HepG2 (cell line): ENCODE results near the gene APOC1. TPM values are rescaled to one million over a fixed set of nuclear protein-coding genes. Genes with fewer than 3 reads are reported as not detected.

ENCODE experiments used
- ATF6 ChIP-seq: sonication (generic); formaldehyde crosslinking; conservative IDR thresholded peaks from 2 replicates; pipeline ENCODE4 v1.4.0; 2020; ENCODE audit warnings: missing genetic modification reagents
- JUND ChIP-seq: sonication (generic); formaldehyde crosslinking; IDR thresholded peaks from 2 replicates; pipeline ENCODE4 v1.8.0; 2022; ENCODE audit warnings: mild to moderate bottlenecking, missing genetic modification reagents
- KDM2A ChIP-seq: sonication (generic); formaldehyde crosslinking; IDR thresholded peaks from 2 replicates; pipeline ENCODE4 v1.4.0; 2020; ENCODE audit warnings: low read depth, missing genetic modification reagents, borderline replicate concordance
- NAIF1 ChIP-seq: sonication (generic); formaldehyde crosslinking; IDR thresholded peaks from 2 replicates; pipeline ENCODE4 v1.5.0; 2020; ENCODE audit warnings: mild to moderate bottlenecking, missing genetic modification reagents, borderline replicate concordance
- PRMT3 ChIP-seq: sonication (generic); formaldehyde crosslinking; IDR thresholded peaks from 2 replicates; pipeline ENCODE4 v1.8.1; 2022; ENCODE audit warnings: low read depth, mild to moderate bottlenecking, moderate library complexity, missing genetic modification reagents, borderline replicate concordance
- SETDB1 ChIP-seq: sonication (generic); formaldehyde crosslinking; IDR thresholded peaks from 2 replicates; pipeline ENCODE4 v1.5.1; 2020; ENCODE audit warnings: missing genetic modification reagents, mild to moderate bottlenecking, borderline replicate concordance
- SMARCC2 ChIP-seq: fragments of 450-650 bp; IDR thresholded peaks from 2 replicates; pipeline ENCODE4 v1.6.1; 2017; ENCODE audit warnings: antibody characterized with exemption, mild to moderate bottlenecking
- TCF7 ChIP-seq: sonication (generic); IDR thresholded peaks from 2 replicates; pipeline ENCODE4 v1.6.1; 2016; ENCODE audit warnings: antibody characterized with exemption, low read depth
- ZBTB20 ChIP-seq: sonication (generic); formaldehyde crosslinking; IDR thresholded peaks from 2 replicates; pipeline ENCODE4 v1.8.1; 2023; ENCODE audit warnings: missing genetic modification reagents, low read depth, mild to moderate bottlenecking, borderline replicate concordance
- ZNF160 ChIP-seq: sonication (generic); formaldehyde crosslinking; IDR thresholded peaks from 2 replicates; pipeline ENCODE4 v1.8.0; 2022; ENCODE audit warnings: mild to moderate bottlenecking, inconsistent platforms, missing genetic modification reagents
- ZNF557 ChIP-seq: sonication (generic); formaldehyde crosslinking; IDR thresholded peaks from 2 replicates; pipeline ENCODE4 v1.4.0; 2020; ENCODE audit warnings: missing genetic modification reagents
- ZNF720 ChIP-seq: sonication (generic); formaldehyde crosslinking; IDR thresholded peaks from 2 replicates; pipeline ENCODE4 v1.4.0; 2020; ENCODE audit warnings: missing genetic modification reagents
- ZNF776 ChIP-seq: sonication (generic); formaldehyde crosslinking; IDR thresholded peaks from 2 replicates; pipeline ENCODE4 v1.4.0; 2020; ENCODE audit warnings: mild to moderate bottlenecking, missing genetic modification reagents
- polyA plus RNA-seq, 8 experiments: library from polyadenylated mRNA; depleted of rRNA in 3 of 8; stranded (reverse) in 7 of 8; unstranded in 1 of 8; fragments of >200 nt; fragmentation: Illumina TruSeq in 4 of 8; extraction: Trizol in 4 of 8; gene quantifications; 2 replicates each; pipeline versions ENCODE4 v1.2.1 to v1.2.3, GENCODE V29; 2011 to 2016; ENCODE audit warnings: low read depth in 4 of 8, missing spikeins in 1 of 8, mixed read lengths in 1 of 8; ENCODE audit not compliant: insufficient read depth in 1 of 8
- total RNA-seq, 5 experiments: library from RNA; depleted of rRNA; stranded (reverse); fragments of >200 nt; fragmentation: Illumina TruSeq; extraction: Trizol; gene quantifications; 2 replicates each; pipeline ENCODE4 v1.2.3, GENCODE V29; 2016; ENCODE audit warnings: low read depth in 1 of 5
- TF ChIP-seq, protein P1 (sequence below): sonication (generic); formaldehyde crosslinking; conservative IDR thresholded peaks from 2 replicates; pipeline ENCODE4 v1.4.0; 2020; ENCODE audit warnings: mild to moderate bottlenecking, missing genetic modification reagents, moderate library complexity
- TF ChIP-seq, protein P2 (sequence below), 2 experiments: sonication (generic) in 1 of 2; formaldehyde crosslinking in 1 of 2; IDR thresholded peaks; 2 replicates each; pipeline versions ENCODE4 v1.6.1 to v1.9.0; 2014 to 2022; ENCODE audit warnings: antibody characterized with exemption in 1 of 2, borderline replicate concordance in 1 of 2, inconsistent platforms in 1 of 2, low read depth in 1 of 2, missing genetic modification reagents in 1 of 2
- TF ChIP-seq, protein P3 (sequence below): sonication (generic); formaldehyde crosslinking; IDR thresholded peaks from 2 replicates; pipeline ENCODE4 v1.4.0; 2020; ENCODE audit warnings: missing genetic modification reagents, low read depth, mild to moderate bottlenecking, borderline replicate concordance

Gene APOC1
- total and polyA plus RNA-seq, 2 of the 13 experiments (the other 11 are each of a cell fraction or from before 2014, with no cell fraction given): 600 to 1,235 TPM

- TF ChIP-seq TCF7 (peak; percentile 92), PRMT3 (peak; percentile 49; the same call in 1 of the 2 replicates), SETDB1 (CRISPR knock-in tag) (no peak), SMARCC2 (no peak), ZNF557 (CRISPR knock-in tag) (0 out of 2 replicates have a peak, but pooled peaks have one; percentile 65), ZNF720 (CRISPR knock-in tag) (no peak), JUND (CRISPR knock-in tag) (peak; percentile 96), ZNF776 (CRISPR knock-in tag) (no peak), ZNF160 (CRISPR knock-in tag) (0 out of 2 replicates have a peak, but pooled peaks have one; percentile 58), NAIF1 (CRISPR knock-in tag) (peak; percentile 41; the same call in 1 of the 2 replicates), KDM2A (CRISPR knock-in tag) (peak; percentile 85), ZBTB20 (CRISPR knock-in tag) (peak; percentile 94; the same call in 1 of the 2 replicates), ATF6 (CRISPR knock-in tag) (0 out of 2 replicates have a peak, but pooled peaks have one; percentile 46)
- TF ChIP-seq, protein P1, sequence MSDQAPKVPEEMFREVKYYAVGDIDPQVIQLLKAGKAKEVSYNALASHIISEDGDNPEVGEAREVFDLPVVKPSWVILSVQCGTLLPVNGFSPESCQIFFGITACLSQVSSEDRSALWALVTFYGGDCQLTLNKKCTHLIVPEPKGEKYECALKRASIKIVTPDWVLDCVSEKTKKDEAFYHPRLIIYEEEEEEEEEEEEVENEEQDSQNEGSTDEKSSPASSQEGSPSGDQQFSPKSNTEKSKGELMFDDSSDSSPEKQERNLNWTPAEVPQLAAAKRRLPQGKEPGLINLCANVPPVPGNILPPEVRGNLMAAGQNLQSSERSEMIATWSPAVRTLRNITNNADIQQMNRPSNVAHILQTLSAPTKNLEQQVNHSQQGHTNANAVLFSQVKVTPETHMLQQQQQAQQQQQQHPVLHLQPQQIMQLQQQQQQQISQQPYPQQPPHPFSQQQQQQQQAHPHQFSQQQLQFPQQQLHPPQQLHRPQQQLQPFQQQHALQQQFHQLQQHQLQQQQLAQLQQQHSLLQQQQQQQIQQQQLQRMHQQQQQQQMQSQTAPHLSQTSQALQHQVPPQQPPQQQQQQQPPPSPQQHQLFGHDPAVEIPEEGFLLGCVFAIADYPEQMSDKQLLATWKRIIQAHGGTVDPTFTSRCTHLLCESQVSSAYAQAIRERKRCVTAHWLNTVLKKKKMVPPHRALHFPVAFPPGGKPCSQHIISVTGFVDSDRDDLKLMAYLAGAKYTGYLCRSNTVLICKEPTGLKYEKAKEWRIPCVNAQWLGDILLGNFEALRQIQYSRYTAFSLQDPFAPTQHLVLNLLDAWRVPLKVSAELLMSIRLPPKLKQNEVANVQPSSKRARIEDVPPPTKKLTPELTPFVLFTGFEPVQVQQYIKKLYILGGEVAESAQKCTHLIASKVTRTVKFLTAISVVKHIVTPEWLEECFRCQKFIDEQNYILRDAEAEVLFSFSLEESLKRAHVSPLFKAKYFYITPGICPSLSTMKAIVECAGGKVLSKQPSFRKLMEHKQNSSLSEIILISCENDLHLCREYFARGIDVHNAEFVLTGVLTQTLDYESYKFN: peak; percentile 99
- TF ChIP-seq, protein P2, sequence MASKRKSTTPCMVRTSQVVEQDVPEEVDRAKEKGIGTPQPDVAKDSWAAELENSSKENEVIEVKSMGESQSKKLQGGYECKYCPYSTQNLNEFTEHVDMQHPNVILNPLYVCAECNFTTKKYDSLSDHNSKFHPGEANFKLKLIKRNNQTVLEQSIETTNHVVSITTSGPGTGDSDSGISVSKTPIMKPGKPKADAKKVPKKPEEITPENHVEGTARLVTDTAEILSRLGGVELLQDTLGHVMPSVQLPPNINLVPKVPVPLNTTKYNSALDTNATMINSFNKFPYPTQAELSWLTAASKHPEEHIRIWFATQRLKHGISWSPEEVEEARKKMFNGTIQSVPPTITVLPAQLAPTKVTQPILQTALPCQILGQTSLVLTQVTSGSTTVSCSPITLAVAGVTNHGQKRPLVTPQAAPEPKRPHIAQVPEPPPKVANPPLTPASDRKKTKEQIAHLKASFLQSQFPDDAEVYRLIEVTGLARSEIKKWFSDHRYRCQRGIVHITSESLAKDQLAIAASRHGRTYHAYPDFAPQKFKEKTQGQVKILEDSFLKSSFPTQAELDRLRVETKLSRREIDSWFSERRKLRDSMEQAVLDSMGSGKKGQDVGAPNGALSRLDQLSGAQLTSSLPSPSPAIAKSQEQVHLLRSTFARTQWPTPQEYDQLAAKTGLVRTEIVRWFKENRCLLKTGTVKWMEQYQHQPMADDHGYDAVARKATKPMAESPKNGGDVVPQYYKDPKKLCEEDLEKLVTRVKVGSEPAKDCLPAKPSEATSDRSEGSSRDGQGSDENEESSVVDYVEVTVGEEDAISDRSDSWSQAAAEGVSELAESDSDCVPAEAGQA (IDR thresholded peaks at IDR 0.05; ENCODE audit: low read depth): no peak; the same call in 1 of the 2 replicates
- TF ChIP-seq, protein P2 (CRISPR knock-in tag; IDR thresholded peaks at IDR 0.05; ENCODE audit: borderline replicate concordance): 0 out of 2 replicates have a peak, but pooled peaks have one; percentile 53
- TF ChIP-seq, protein P3, sequence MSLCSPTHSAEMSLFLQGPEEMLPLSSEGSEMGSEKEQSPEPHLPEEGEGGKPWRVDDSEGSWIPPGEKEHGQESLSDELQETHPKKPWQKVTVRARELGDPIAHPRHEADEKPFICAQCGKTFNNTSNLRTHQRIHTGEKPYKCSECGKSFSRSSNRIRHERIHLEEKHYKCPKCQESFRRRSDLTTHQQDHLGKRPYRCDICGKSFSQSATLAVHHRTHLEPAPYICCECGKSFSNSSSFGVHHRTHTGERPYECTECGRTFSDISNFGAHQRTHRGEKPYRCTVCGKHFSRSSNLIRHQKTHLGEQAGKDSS (CRISPR knock-in tag): peak; percentile 94
Observed at GRCh38 chr19:44924243-44924725, 9.9 kb downstream of the APOC1 start (continued).
